GM12874 (cell line): ENCODE results near the gene AP4M1.

Source experiments
- TF ChIP-seq, protein P1 (sequence below): IDR thresholded peaks from 2 replicates; pipeline ENCODE4 v1.5.1; 2011; ENCODE audit warnings: low read depth, mild to moderate bottlenecking, control low read depth, low read length, moderate library complexity; ENCODE audit not compliant: insufficient read depth

The AP4M1 gene

DNA sequence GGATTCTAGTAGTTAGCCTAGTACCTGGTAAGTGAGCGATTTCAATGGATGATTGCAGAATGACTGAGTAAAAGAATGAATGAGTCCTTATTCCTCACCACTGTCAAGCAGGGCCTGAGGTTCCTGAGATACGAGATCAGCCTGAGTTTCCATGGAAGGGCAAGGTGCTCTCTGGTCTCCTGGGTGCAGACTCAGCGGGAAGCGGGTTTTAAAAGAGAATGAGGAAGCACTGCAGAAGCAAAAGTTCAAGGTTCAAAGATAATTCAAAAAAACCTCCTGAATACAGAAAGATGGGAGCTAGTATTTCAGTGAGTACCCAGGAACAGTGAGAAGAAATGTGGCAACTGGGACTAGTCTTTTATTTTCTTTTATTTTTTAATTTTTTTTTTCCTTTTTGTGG lies 24.2 kb upstream of the AP4M1 start:
- TF ChIP-seq, protein P1, sequence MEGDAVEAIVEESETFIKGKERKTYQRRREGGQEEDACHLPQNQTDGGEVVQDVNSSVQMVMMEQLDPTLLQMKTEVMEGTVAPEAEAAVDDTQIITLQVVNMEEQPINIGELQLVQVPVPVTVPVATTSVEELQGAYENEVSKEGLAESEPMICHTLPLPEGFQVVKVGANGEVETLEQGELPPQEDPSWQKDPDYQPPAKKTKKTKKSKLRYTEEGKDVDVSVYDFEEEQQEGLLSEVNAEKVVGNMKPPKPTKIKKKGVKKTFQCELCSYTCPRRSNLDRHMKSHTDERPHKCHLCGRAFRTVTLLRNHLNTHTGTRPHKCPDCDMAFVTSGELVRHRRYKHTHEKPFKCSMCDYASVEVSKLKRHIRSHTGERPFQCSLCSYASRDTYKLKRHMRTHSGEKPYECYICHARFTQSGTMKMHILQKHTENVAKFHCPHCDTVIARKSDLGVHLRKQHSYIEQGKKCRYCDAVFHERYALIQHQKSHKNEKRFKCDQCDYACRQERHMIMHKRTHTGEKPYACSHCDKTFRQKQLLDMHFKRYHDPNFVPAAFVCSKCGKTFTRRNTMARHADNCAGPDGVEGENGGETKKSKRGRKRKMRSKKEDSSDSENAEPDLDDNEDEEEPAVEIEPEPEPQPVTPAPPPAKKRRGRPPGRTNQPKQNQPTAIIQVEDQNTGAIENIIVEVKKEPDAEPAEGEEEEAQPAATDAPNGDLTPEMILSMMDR, result no peak

- TF ChIP-seq, protein P1, result no peak
Measured at GRCh38 chr7:100079024-100079560, 22.4 kb upstream of the AP4M1 start.

- TF ChIP-seq, protein P1, result no peak
Measured at GRCh38 chr7:100080907-100081534, 20.4 kb upstream of the AP4M1 start.

GRCh38 chr7:100081535-100082102 lies 19.8 kb upstream of the AP4M1 start, which contains the start of gene ZNF3:
Gene ZNF3 (minus strand): TSS chr7:100081723. CDS start chr7:100077357, 4,366 bp downstream.
- TF ChIP-seq, protein P1, result peak; percentile 94

DNA sequence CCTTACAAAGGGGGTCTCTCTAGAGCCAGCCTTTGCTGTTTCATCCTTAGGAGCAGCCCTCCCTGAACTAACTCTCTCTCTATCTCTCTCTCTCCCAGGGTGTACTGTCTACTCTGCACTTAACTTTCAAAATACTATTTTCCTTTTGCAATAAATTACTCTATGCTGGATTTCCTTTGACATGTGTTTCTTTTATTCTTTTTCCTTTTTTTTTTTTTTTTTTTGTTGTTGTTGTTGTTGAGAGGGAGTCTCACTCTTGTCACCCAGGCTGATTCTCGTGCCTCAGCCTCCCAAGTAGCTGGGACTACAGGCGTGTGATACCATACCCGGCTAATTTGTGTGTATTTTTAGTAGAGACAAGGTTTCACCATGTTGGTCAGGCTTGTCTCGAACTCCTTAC lies 18.5 kb upstream of the AP4M1 start:
- TF ChIP-seq, protein P1, result no peak

DNA sequence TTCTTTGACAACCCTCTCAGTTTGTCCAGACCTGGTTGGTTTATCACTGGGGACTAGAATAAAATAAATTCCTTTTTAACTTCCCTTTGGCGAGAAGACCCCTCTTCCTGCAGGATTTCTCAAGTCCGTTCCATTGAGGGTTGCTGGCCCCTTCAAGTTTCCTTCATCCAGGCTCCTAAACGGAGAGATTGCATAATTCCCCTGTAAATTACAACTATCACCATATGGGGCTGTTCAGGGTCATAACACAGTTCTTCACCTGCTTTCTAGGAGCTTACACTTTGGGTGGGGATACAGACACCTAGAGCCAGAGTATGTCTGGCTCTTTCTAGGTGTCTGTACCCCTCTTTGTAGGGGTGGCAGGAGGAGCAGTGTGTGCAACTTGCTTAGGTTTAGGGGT lies 15.9 kb upstream of the AP4M1 start:
- TF ChIP-seq, protein P1, result no peak

DNA sequence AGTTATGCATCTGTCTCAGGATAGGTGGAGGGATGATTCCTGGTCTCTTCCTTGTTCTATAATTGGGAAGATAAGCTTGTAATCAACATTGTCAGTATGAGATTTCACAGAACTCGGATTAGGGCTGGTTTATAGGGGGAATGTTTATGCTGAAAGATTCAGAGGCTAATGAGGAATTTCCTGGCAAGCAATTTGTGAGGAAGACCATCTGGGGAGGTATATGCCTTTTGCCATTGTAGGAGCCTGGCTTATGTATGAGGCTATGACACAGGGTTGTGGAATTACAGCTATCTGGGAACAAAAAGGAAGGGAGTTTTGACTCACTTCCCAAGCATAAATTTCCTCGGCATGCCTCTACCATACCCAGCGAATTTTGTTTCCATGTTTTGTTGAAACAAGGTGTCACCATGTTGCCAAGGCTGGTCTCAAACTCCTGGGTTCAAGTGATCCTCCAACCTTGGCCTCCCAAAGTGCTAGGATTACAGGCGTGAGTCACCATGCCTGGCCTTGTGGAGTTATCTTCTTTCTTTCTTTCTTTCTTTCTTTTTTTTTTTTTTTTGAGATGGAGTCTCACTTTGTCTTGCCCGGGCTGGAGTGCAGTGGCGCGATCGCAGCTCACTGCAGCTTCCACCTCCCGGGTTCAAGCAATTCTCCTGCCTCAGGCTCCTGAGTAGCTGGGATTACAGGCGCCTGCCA lies 14.2 kb upstream of the AP4M1 start:
- TF ChIP-seq, protein P1, result no peak
